Measurements from ENCODE around the gene ITIH1. TPM values are rescaled to one million over a fixed set of nuclear protein-coding genes. Genes with fewer than 3 reads are reported as not detected.
A peak's percentile ranks its signal among the peaks of the same experiment; 100 is the strongest.

The ITIH1 gene
- total RNA-seq, 1 experiment from 2014 or later = not detected

GRCh38 chr3:52763466-52763865 is 13.9 kb upstream of the ITIH1 start:
- Mint-ChIP-seq H3K9me3 (ENCODE audit: unreplicated experiment) (no peaks in the 10 kb centered on the region), H3K27ac (ENCODE audit: unreplicated experiment) (no peak overlapping the region), H3K4me1 (ENCODE audit: low read depth, unreplicated experiment) (no peaks in the 10 kb centered on the region), H3K4me3 (ENCODE audit: unreplicated experiment) (no peak overlapping the region), H3K27me3 (ENCODE audit: insufficient read depth, unreplicated experiment) (no peaks in the 10 kb centered on the region), H3K36me3 (ENCODE audit: insufficient read depth, unreplicated experiment) (peaks cover 69% of the 10 kb centered on the region)
- CTCF ChIA-PET = no interaction called here
- Histone ChIP-seq H3K9me3 (no peaks in the 10 kb centered on the region), H3K36me3 (ENCODE audit: control insufficient read depth, insufficient read depth, low read length) (peaks cover 1% of the 10 kb centered on the region; the same call in 1 of the 2 replicates), H3K4me1 (no peaks in the 10 kb centered on the region), H3K27me3 (replicated peaks; ENCODE audit: control insufficient read depth, insufficient read depth, low read length) (no peaks in the 10 kb centered on the region), H3K4me3 (ENCODE audit: low read depth, low read length) (no peak overlapping the region)
- DNase-seq = no peak
- TF ChIP-seq, protein P1, sequence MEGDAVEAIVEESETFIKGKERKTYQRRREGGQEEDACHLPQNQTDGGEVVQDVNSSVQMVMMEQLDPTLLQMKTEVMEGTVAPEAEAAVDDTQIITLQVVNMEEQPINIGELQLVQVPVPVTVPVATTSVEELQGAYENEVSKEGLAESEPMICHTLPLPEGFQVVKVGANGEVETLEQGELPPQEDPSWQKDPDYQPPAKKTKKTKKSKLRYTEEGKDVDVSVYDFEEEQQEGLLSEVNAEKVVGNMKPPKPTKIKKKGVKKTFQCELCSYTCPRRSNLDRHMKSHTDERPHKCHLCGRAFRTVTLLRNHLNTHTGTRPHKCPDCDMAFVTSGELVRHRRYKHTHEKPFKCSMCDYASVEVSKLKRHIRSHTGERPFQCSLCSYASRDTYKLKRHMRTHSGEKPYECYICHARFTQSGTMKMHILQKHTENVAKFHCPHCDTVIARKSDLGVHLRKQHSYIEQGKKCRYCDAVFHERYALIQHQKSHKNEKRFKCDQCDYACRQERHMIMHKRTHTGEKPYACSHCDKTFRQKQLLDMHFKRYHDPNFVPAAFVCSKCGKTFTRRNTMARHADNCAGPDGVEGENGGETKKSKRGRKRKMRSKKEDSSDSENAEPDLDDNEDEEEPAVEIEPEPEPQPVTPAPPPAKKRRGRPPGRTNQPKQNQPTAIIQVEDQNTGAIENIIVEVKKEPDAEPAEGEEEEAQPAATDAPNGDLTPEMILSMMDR (IDR thresholded peaks at IDR 0.05; ENCODE audit: insufficient read depth in 1 of 2, low read depth in 1 of 2, low read length in 1 of 2, severe bottlenecking in 1 of 2, unreplicated experiment in 1 of 2) = no peak
- intact Hi-C loops (cut with micrococcal nuclease; ENCODE audit: unreplicated experiment) = no loop called here
- POLR2A ChIA-PET = no interaction called here
- no TSS peak for BruUV-seq (replicated peaks)

DNA sequence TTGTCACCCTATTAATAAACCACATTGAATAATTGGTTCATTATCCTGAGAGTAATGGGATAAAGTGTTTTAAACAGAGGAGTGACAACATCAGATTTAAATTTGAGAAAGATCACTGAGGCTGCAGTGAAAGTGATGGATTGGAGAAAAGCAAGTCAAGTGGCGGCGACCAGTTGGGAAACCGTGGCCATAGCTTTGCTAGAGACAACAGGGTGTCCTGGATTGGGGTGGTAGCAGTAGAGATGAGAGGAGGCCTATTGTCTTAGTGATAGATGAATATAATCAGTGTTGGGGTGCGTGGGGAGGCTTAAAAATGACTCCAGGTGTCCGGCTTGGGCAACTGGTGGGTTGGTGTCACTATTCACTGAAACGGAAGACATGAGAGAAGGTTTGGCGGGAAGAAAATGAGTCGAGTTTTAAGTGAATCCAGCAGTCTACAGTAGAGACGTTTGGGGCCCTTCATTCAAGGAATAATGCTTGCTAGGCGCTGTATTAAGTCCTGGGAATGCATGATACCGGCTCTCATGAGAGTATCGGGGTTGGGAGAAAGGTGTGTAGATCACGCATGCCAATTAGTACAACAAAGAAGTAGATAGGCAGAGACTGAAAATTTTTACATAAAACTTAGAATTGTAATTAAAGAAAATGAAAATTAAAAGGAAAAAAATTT is 7.5 kb upstream of the ITIH1 start:
- Histone ChIP-seq H3K9me3 (no peaks in the 10 kb centered on the region), H3K4me3 (ENCODE audit: low read depth, low read length) (peak overlapping the region; percentile 88), H3K36me3 (ENCODE audit: control insufficient read depth, insufficient read depth, low read length) (no peaks in the 10 kb centered on the region), H3K27me3 (replicated peaks; ENCODE audit: control insufficient read depth, insufficient read depth, low read length) (no peaks in the 10 kb centered on the region), H3K4me1 (peaks cover 4% of the 10 kb centered on the region)
- DNase-seq = no peak
- Mint-ChIP-seq H3K4me1 (ENCODE audit: low read depth, unreplicated experiment) (peaks cover 18% of the 10 kb centered on the region), H3K36me3 (ENCODE audit: insufficient read depth, unreplicated experiment) (peaks cover 23% of the 10 kb centered on the region), H3K27ac (ENCODE audit: unreplicated experiment) (peak overlapping the region; percentile 69), H3K9me3 (ENCODE audit: unreplicated experiment) (no peaks in the 10 kb centered on the region), H3K27me3 (ENCODE audit: insufficient read depth, unreplicated experiment) (no peaks in the 10 kb centered on the region), H3K4me3 (ENCODE audit: unreplicated experiment) (peak overlapping the region; percentile 81)
- CTCF ChIA-PET = interaction anchor here (0.6 to 1.6 kb wide), 3 partner anchors 19 to 51 kb away, joined by 3 to 19 read pairs (median 5); no protein-coding TSS in a partner anchor
- TSS peak; percentile 52 for BruUV-seq (replicated peaks)
- intact Hi-C loops (cut with micrococcal nuclease; ENCODE audit: unreplicated experiment) = loop anchor here (2.0 kb wide), 1 partner anchor 51 kb away; no protein-coding TSS in a partner anchor
- TF ChIP-seq, protein P1 (IDR thresholded peaks at IDR 0.05; ENCODE audit: insufficient read depth in 1 of 2, low read depth in 1 of 2, low read length in 1 of 2, severe bottlenecking in 1 of 2, unreplicated experiment in 1 of 2) = no peak
- POLR2A ChIA-PET = no interaction called here

GRCh38 chr3:52770496-52771333 is 6.7 kb upstream of the ITIH1 start, which contains the start of gene NEK4:
TSS of gene NEK4 (minus strand) at chr3:52770940. CDS start at chr3:52770746, 194 bp downstream.
- intact Hi-C loops (cut with micrococcal nuclease; ENCODE audit: unreplicated experiment) = loop anchor here (2.0 kb wide), 1 partner anchor 50 kb away; no protein-coding TSS in a partner anchor
- H3K4me1 ChIP-seq = peaks cover 12% of the 10 kb centered on the region
- Mint-ChIP-seq H3K27ac (ENCODE audit: unreplicated experiment) (peak within 1 kb of the TSS; percentile 69), H3K27me3 (ENCODE audit: insufficient read depth, unreplicated experiment) (no peaks in the 10 kb centered on the region), H3K4me1 (ENCODE audit: low read depth, unreplicated experiment) (peaks cover 26% of the 10 kb centered on the region), H3K36me3 (ENCODE audit: insufficient read depth, unreplicated experiment) (peaks cover 16% of the 10 kb centered on the region), H3K4me3 (ENCODE audit: unreplicated experiment) (peak within 1 kb of the TSS; percentile 81), H3K9me3 (ENCODE audit: unreplicated experiment) (no peaks in the 10 kb centered on the region)
- peak; percentile 94 for DNase-seq
- ChIA-PET POLR2A (interaction anchor here (0.7 to 0.9 kb wide), 2 partner anchors 29 to 390 kb away, joined by 3 to 8 read pairs; no protein-coding TSS in a partner anchor), CTCF (interaction anchor here (0.6 to 1.6 kb wide), 6 partner anchors 20 to 430 kb away, joined by 3 to 19 read pairs (median 4); no protein-coding TSS in a partner anchor)
- H3K36me3 ChIP-seq (ENCODE audit: control insufficient read depth, insufficient read depth, low read length) = no peaks in the 10 kb centered on the region
- H3K9me3 ChIP-seq = no peaks in the 10 kb centered on the region
- no TSS peak for BruUV-seq (replicated peaks)
- H3K4me3 ChIP-seq (ENCODE audit: low read depth, low read length) = peak within 1 kb of the TSS; percentile 88
- no peaks in the 10 kb centered on the region for H3K27me3 ChIP-seq (replicated peaks; ENCODE audit: control insufficient read depth, insufficient read depth, low read length)
- TF ChIP-seq, protein P1 (IDR thresholded peaks at IDR 0.05; ENCODE audit: insufficient read depth in 1 of 2, low read depth in 1 of 2, low read length in 1 of 2, severe bottlenecking in 1 of 2, unreplicated experiment in 1 of 2) = peak in 1 of 2 experiments; percentile 1

Measured in Caco-2 (cell line).